ENCODE data around the gene CBFA2T3.

The CBFA2T3 gene

GRCh38 chr16:88871349-88871702 lies 105.7 kb downstream of the CBFA2T3 start:
- no peak overlapping the region for H3K9ac ChIP-seq (ENCODE audit: insufficient read length)
- H3K9me3 ChIP-seq (ENCODE audit: low read depth, low read length): no peaks in the 10 kb centered on the region

GRCh38 chr16:88870608-88871348 lies 106.2 kb downstream of the CBFA2T3 start:
- Histone ChIP-seq H3K4me3 (no peak overlapping the region), H3K9me3 (ENCODE audit: low read depth, low read length) (no peaks in the 10 kb centered on the region), H3K27ac (no peak overlapping the region), H3K9ac (ENCODE audit: insufficient read length) (no peak overlapping the region), H3K36me3 (ENCODE audit: insufficient read depth, low read length) (no peaks in the 10 kb centered on the region)
- no peak for TF ChIP-seq POLR2AphosphoS5 (IDR thresholded peaks at IDR 0.05; ENCODE audit: borderline replicate concordance, low read depth, low read length)
- TF ChIP-seq EZH2 (IDR thresholded peaks at IDR 0.05): no peak
- TF ChIP-seq FOXP2 (optimal IDR thresholded peaks at IDR 0.05; ENCODE audit: control extremely low read depth, extremely low read length, insufficient read depth): no peak
- DNase-seq (ENCODE audit: low read depth, low spot score): no peak

More at GRCh38 chr16:88871349-88871702, 105.7 kb downstream of the CBFA2T3 start:
- no peak for DNase-seq (ENCODE audit: low read depth, low spot score)
- TF ChIP-seq EZH2 (IDR thresholded peaks at IDR 0.05): no peak
- no peak for TF ChIP-seq FOXP2 (optimal IDR thresholded peaks at IDR 0.05; ENCODE audit: control extremely low read depth, extremely low read length, insufficient read depth)
- no peak for TF ChIP-seq POLR2AphosphoS5 (IDR thresholded peaks at IDR 0.05; ENCODE audit: borderline replicate concordance, low read depth, low read length)
- Histone ChIP-seq H3K4me3 (no peak overlapping the region), H3K27ac (no peak overlapping the region), H3K36me3 (ENCODE audit: insufficient read depth, low read length) (no peaks in the 10 kb centered on the region)

GRCh38 chr16:88869673-88869980 lies 107.4 kb downstream of the CBFA2T3 start:
- H3K4me3 ChIP-seq: no peak overlapping the region
- H3K36me3 ChIP-seq (ENCODE audit: insufficient read depth, low read length): no peaks in the 10 kb centered on the region
- TF ChIP-seq FOXP2 (optimal IDR thresholded peaks at IDR 0.05; ENCODE audit: control extremely low read depth, extremely low read length, insufficient read depth) (no peak), EZH2 (IDR thresholded peaks at IDR 0.05) (no peak), POLR2AphosphoS5 (IDR thresholded peaks at IDR 0.05; ENCODE audit: borderline replicate concordance, low read depth, low read length) (no peak)
- no peaks in the 10 kb centered on the region for H3K9me3 ChIP-seq (ENCODE audit: low read depth, low read length)
- no peak for DNase-seq (ENCODE audit: low read depth, low spot score)
- H3K9ac ChIP-seq (ENCODE audit: insufficient read length): no peak overlapping the region
- H3K27ac ChIP-seq: no peak overlapping the region

GRCh38 chr16:88868974-88869672 lies 107.9 kb downstream of the CBFA2T3 start:
- DNase-seq (ENCODE audit: low read depth, low spot score): no peak
- no peak overlapping the region for H3K27ac ChIP-seq
- H3K9ac ChIP-seq (ENCODE audit: insufficient read length): no peak overlapping the region
- no peak overlapping the region for H3K4me3 ChIP-seq
- TF ChIP-seq EZH2 (IDR thresholded peaks at IDR 0.05) (no peak), FOXP2 (optimal IDR thresholded peaks at IDR 0.05; ENCODE audit: control extremely low read depth, extremely low read length, insufficient read depth) (no peak), POLR2AphosphoS5 (IDR thresholded peaks at IDR 0.05; ENCODE audit: borderline replicate concordance, low read depth, low read length) (no peak)
- no peaks in the 10 kb centered on the region for H3K36me3 ChIP-seq (ENCODE audit: insufficient read depth, low read length)
- H3K9me3 ChIP-seq (ENCODE audit: low read depth, low read length): no peaks in the 10 kb centered on the region

- H3K9me3 ChIP-seq (ENCODE audit: low read depth, low read length): no peaks in the 10 kb centered on the region
- no peak overlapping the region for H3K4me3 ChIP-seq
- no peak for DNase-seq (ENCODE audit: low read depth, low spot score)
- no peak overlapping the region for H3K27ac ChIP-seq
- no peak for TF ChIP-seq EZH2 (IDR thresholded peaks at IDR 0.05)
- no peak for TF ChIP-seq POLR2AphosphoS5 (IDR thresholded peaks at IDR 0.05; ENCODE audit: borderline replicate concordance, low read depth, low read length)
- no peak for TF ChIP-seq FOXP2 (optimal IDR thresholded peaks at IDR 0.05; ENCODE audit: control extremely low read depth, extremely low read length, insufficient read depth)
- H3K36me3 ChIP-seq (ENCODE audit: insufficient read depth, low read length): no peaks in the 10 kb centered on the region
- no peak overlapping the region for H3K9ac ChIP-seq (ENCODE audit: insufficient read length)
These were observed 109.3 kb downstream of the CBFA2T3 start for GRCh38 chr16:88867581-88868246.

GRCh38 chr16:88866151-88866920 lies 110.7 kb downstream of the CBFA2T3 start, which contains the start of gene PABPN1L:
Gene PABPN1L (minus strand): TSS chr16:88866660. CDS start chr16:88866606, 54 bp downstream.
- no peak within 1 kb of the TSS for H3K27ac ChIP-seq
- no peak for DNase-seq (ENCODE audit: low read depth, low spot score)
- no peak within 1 kb of the TSS for H3K9ac ChIP-seq (ENCODE audit: insufficient read length)
- TF ChIP-seq EZH2 (IDR thresholded peaks at IDR 0.05) (no peak), POLR2AphosphoS5 (IDR thresholded peaks at IDR 0.05; ENCODE audit: borderline replicate concordance, low read depth, low read length) (no peak), FOXP2 (optimal IDR thresholded peaks at IDR 0.05; ENCODE audit: control extremely low read depth, extremely low read length, insufficient read depth) (no peak)
- no peaks in the 10 kb centered on the region for H3K36me3 ChIP-seq (ENCODE audit: insufficient read depth, low read length)
- no peak within 1 kb of the TSS for H3K4me3 ChIP-seq
- H3K9me3 ChIP-seq (ENCODE audit: low read depth, low read length): no peaks in the 10 kb centered on the region

- no peak for TF ChIP-seq FOXP2 (optimal IDR thresholded peaks at IDR 0.05; ENCODE audit: control extremely low read depth, extremely low read length, insufficient read depth)
- TF ChIP-seq POLR2AphosphoS5 (IDR thresholded peaks at IDR 0.05; ENCODE audit: borderline replicate concordance, low read depth, low read length): no peak
- TF ChIP-seq EZH2 (IDR thresholded peaks at IDR 0.05): no peak
- DNase-seq (ENCODE audit: low read depth, low spot score): no peak
These were observed 111.3 kb downstream of the CBFA2T3 start for GRCh38 chr16:88865742-88866141.

GRCh38 chr16:88865310-88865709 lies 111.7 kb downstream of the CBFA2T3 start:
- Histone ChIP-seq H3K36me3 (ENCODE audit: insufficient read depth, low read length) (no peaks in the 10 kb centered on the region), H3K9me3 (ENCODE audit: low read depth, low read length) (no peaks in the 10 kb centered on the region), H3K27ac (no peak overlapping the region), H3K4me3 (no peak overlapping the region), H3K9ac (ENCODE audit: insufficient read length) (no peak overlapping the region)
- no peak for TF ChIP-seq EZH2 (IDR thresholded peaks at IDR 0.05)
- TF ChIP-seq FOXP2 (optimal IDR thresholded peaks at IDR 0.05; ENCODE audit: control extremely low read depth, extremely low read length, insufficient read depth): no peak
- TF ChIP-seq POLR2AphosphoS5 (IDR thresholded peaks at IDR 0.05; ENCODE audit: borderline replicate concordance, low read depth, low read length): no peak
- DNase-seq (ENCODE audit: low read depth, low spot score): no peak

More at GRCh38 chr16:88865742-88866141, 111.3 kb downstream of the CBFA2T3 start:
- Histone ChIP-seq H3K27ac (no peak overlapping the region), H3K9ac (ENCODE audit: insufficient read length) (no peak overlapping the region), H3K9me3 (ENCODE audit: low read depth, low read length) (no peaks in the 10 kb centered on the region), H3K36me3 (ENCODE audit: insufficient read depth, low read length) (no peaks in the 10 kb centered on the region), H3K4me3 (no peak overlapping the region)
